ENCODE results near the gene DDAH2. TPM values are rescaled to one million over a fixed set of nuclear protein-coding genes. Genes with fewer than 3 reads are reported as not detected.

The DDAH2 gene
- total RNA-seq, 2 experiments from 2014 or later: 3.0 to 3.3 TPM

GRCh38 chr6:31764198-31764597 lies 35.1 kb upstream of the DDAH2 start:
- ChIA-PET POLR2A (no interaction called here), CTCF (interaction anchor here (0.6 kb wide), 1 partner anchor 68 kb away, joined by 6 read pairs; no protein-coding TSS in a partner anchor)
- Histone ChIP-seq H3K27ac (ENCODE audit: low read depth in 1 of 2, low read length in 2 of 2) (no peak overlapping the region), H3K27me3 (ENCODE audit: control insufficient read depth in 1 of 2, insufficient read depth in 2 of 2, low read length in 2 of 2) (no peaks in the 10 kb centered on the region), H3K9me3 (ENCODE audit: control insufficient read depth in 1 of 2, insufficient read depth in 1 of 2, low read length in 2 of 2) (no peaks in the 10 kb centered on the region), H3K4me1 (ENCODE audit: insufficient read depth, low read length) (peaks cover 8% of the 10 kb centered on the region), H3K4me3 (ENCODE audit: low read length) (no peak overlapping the region), H3K36me3 (ENCODE audit: insufficient read depth, low read length) (peaks cover 2% of the 10 kb centered on the region)
- Mint-ChIP-seq H3K4me3 (no peak overlapping the region), H3K9me3 (no peaks in the 10 kb centered on the region), H3K27ac (no peak overlapping the region), H3K4me1 (ENCODE audit: low read depth) (no peaks in the 10 kb centered on the region), H3K27me3 (no peaks in the 10 kb centered on the region), H3K36me3 (ENCODE audit: low read depth) (peaks cover 4% of the 10 kb centered on the region)
- intact Hi-C loops (cut with DNase I, micrococcal nuclease): no loop called here
- DNase-seq (no peak), ATAC-seq (ENCODE audit: poor library complexity) (no peak)
- no peak for TF ChIP-seq CTCF (IDR thresholded peaks at IDR 0.05)

DNA sequence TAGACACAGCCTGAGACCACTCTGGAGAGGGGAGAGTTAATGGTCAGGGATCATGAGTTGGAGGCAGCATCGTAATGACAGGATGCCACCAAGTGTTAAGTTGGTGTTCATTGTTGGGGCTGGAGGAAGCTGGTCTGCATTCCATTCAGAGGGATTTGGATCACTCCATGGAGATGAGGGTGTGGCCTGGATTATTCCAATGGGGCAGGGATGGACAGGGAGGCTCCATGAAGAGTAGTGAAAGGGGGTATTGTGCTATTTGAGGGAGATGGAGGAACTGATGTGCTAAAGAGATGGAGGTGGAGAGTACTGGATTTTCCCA lies 34.5 kb upstream of the DDAH2 start:
- Histone ChIP-seq H3K4me1 (ENCODE audit: insufficient read depth, low read length) (peaks cover 5% of the 10 kb centered on the region), H3K36me3 (ENCODE audit: insufficient read depth, low read length) (peaks cover 2% of the 10 kb centered on the region), H3K27ac (ENCODE audit: low read depth in 1 of 2, low read length in 2 of 2) (no peak overlapping the region), H3K27me3 (ENCODE audit: control insufficient read depth in 1 of 2, insufficient read depth in 2 of 2, low read length in 2 of 2) (no peaks in the 10 kb centered on the region), H3K4me3 (ENCODE audit: low read length) (no peak overlapping the region), H3K9me3 (ENCODE audit: control insufficient read depth in 1 of 2, insufficient read depth in 1 of 2, low read length in 2 of 2) (no peaks in the 10 kb centered on the region)
- DNase-seq (no peak), ATAC-seq (ENCODE audit: poor library complexity) (no peak)
- Mint-ChIP-seq H3K27ac (no peak overlapping the region), H3K4me3 (no peak overlapping the region), H3K4me1 (ENCODE audit: low read depth) (no peaks in the 10 kb centered on the region), H3K27me3 (no peaks in the 10 kb centered on the region), H3K9me3 (no peaks in the 10 kb centered on the region), H3K36me3 (ENCODE audit: low read depth) (peaks cover 4% of the 10 kb centered on the region)
- ChIA-PET CTCF (interaction anchor here (0.6 kb wide), 1 partner anchor 68 kb away, joined by 6 read pairs; no protein-coding TSS in a partner anchor), POLR2A (no interaction called here)
- intact Hi-C loops (cut with DNase I, micrococcal nuclease): no loop called here
- TF ChIP-seq CTCF (IDR thresholded peaks at IDR 0.05): no peak

GRCh38 chr6:31762878-31763618 lies 33.9 kb upstream of the DDAH2 start:
- Mint-ChIP-seq H3K27me3 (no peaks in the 10 kb centered on the region), H3K36me3 (ENCODE audit: low read depth) (peaks cover 4% of the 10 kb centered on the region), H3K27ac (no peak overlapping the region), H3K9me3 (no peaks in the 10 kb centered on the region), H3K4me1 (ENCODE audit: low read depth) (no peaks in the 10 kb centered on the region), H3K4me3 (no peak overlapping the region)
- Histone ChIP-seq H3K4me3 (ENCODE audit: low read length) (no peak overlapping the region), H3K27ac (ENCODE audit: low read depth in 1 of 2, low read length in 2 of 2) (no peak overlapping the region), H3K36me3 (ENCODE audit: insufficient read depth, low read length) (peaks cover 2% of the 10 kb centered on the region), H3K9me3 (ENCODE audit: control insufficient read depth in 1 of 2, insufficient read depth in 1 of 2, low read length in 2 of 2) (no peaks in the 10 kb centered on the region), H3K27me3 (ENCODE audit: control insufficient read depth in 1 of 2, insufficient read depth in 2 of 2, low read length in 2 of 2) (no peaks in the 10 kb centered on the region), H3K4me1 (ENCODE audit: insufficient read depth, low read length) (no peaks in the 10 kb centered on the region)
- DNase-seq: no peak
- ChIA-PET CTCF (no interaction called here), POLR2A (no interaction called here)
- intact Hi-C loops (cut with DNase I, micrococcal nuclease): no loop called here
- no peak for TF ChIP-seq CTCF (IDR thresholded peaks at IDR 0.05)
- no peak for ATAC-seq (ENCODE audit: poor library complexity)

Measured in CD4-positive, alpha-beta T cell (primary cell).